Measurements from ENCODE around the gene SSBP1. TPM values are rescaled to one million over a fixed set of nuclear protein-coding genes. Genes with fewer than 3 reads are reported as not detected.

Gene SSBP1
- total and polyA plus RNA-seq, 2 experiments from 2014 or later: 283 to 1,006 TPM

- no peak for TF ChIP-seq ZNF462 (CRISPR knock-in tag; IDR thresholded peaks at IDR 0.05)
- TF ChIP-seq NANOG (IDR thresholded peaks at IDR 0.05; ENCODE audit: borderline replicate concordance): no peak
- TF ChIP-seq REST (IDR thresholded peaks at IDR 0.05; ENCODE audit: unreplicated experiment): no peak
Observed at GRCh38 chr7:141695803-141696289, 42.3 kb upstream of the SSBP1 start (continued).

GRCh38 chr7:141696348-141696747, 41.8 kb upstream of the SSBP1 start:
- no peak for TF ChIP-seq NANOG (IDR thresholded peaks at IDR 0.05; ENCODE audit: borderline replicate concordance)
- no peak for TF ChIP-seq REST (IDR thresholded peaks at IDR 0.05; ENCODE audit: unreplicated experiment)
- TF ChIP-seq POLR2AphosphoS5 (IDR thresholded peaks at IDR 0.05; ENCODE audit: low read depth): no peak
- TF ChIP-seq JUNB (IDR thresholded peaks at IDR 0.05; ENCODE audit: unreplicated experiment): no peak
- no peak for TF ChIP-seq ZNF114 (CRISPR knock-in tag; IDR thresholded peaks at IDR 0.05)
- no peak for TF ChIP-seq CTCF (conservative IDR thresholded peaks at IDR 0.05; ENCODE audit: low read depth in 2 of 2)
- Histone ChIP-seq H2AFZ (no peak overlapping the region), H3K9me2 (ENCODE audit: insufficient read depth) (no peaks in the 10 kb centered on the region), H3K79me2 (replicated peaks; ENCODE audit: insufficient read depth) (peaks cover 85% of the 10 kb centered on the region), H3F3A (replicated peaks; ENCODE audit: low read depth) (peaks cover 3% of the 10 kb centered on the region; the same call in 1 of the 2 replicates), H4K20me1 (replicated peaks; ENCODE audit: insufficient read depth) (peaks cover 7% of the 10 kb centered on the region; the same call in 1 of the 2 replicates), H3K36me3 (ENCODE audit: insufficient read depth) (no peaks in the 10 kb centered on the region), H3K27me3 (ENCODE audit: insufficient read depth) (no peaks in the 10 kb centered on the region), H3K4me3 (no peak overlapping the region), H3K27ac (ENCODE audit: low read depth) (no peak overlapping the region), H3K4me1 (ENCODE audit: insufficient read depth) (peaks cover 47% of the 10 kb centered on the region), H3K4me2 (no peak overlapping the region)
- peaks cover 4% of the 10 kb centered on the region for H3K27me3 Mint-ChIP-seq (ENCODE audit: insufficient read depth, low read depth, poor library complexity)
- ATAC-seq (no peak), DNase-seq (ENCODE audit: low spot score) (no peak)
- peaks cover 69% of the 10 kb centered on the region for H3K4me1 Mint-ChIP-seq
- H3K9me3 Mint-ChIP-seq: no peaks in the 10 kb centered on the region
- no peaks in the 10 kb centered on the region for H3K36me3 Mint-ChIP-seq (ENCODE audit: low read depth)
- H3K4me3 Mint-ChIP-seq: no peak overlapping the region
- H3K27ac Mint-ChIP-seq: no peak overlapping the region; the same call in 1 of the 2 replicates
